SK-N-SH (cell line): ENCODE measurements around the gene AQP1.

Source experiments
- CHD2 ChIP-seq: fragments of 150-350 bp; IDR thresholded peaks from 2 replicates; pipeline ENCODE4 v1.6.1; 2018; ENCODE audit warnings: low read length; ENCODE audit not compliant: partially characterized antibody
- ELF1 ChIP-seq: IDR thresholded peaks from 2 replicates; pipeline ENCODE4 v1.4.0; 2012
- EP300 ChIP-seq, 2 experiments: IDR thresholded peaks; 2 replicates each; pipeline versions ENCODE4 v1.4.0 to v1.6.1; 2012; ENCODE audit warnings: borderline replicate concordance in 1 of 2, low read depth in 1 of 2, low read length in 1 of 2
- EZH2phosphoT487 ChIP-seq: fragments of 200-600 bp; sonication (generic); IDR thresholded peaks from 2 replicates; pipeline ENCODE4 v1.6.1; 2017; ENCODE audit warnings: low read depth, mixed run types, mild to moderate bottlenecking, antibody characterized with exemption, moderate library complexity, borderline replicate concordance
- FOXM1 ChIP-seq: IDR thresholded peaks from 2 replicates; pipeline ENCODE4 v1.4.0; 2012; ENCODE audit warnings: low read depth, mild to moderate bottlenecking
- GABPA ChIP-seq: IDR thresholded peaks from 2 replicates; pipeline ENCODE4 v1.4.0; 2012; ENCODE audit warnings: low read depth, mild to moderate bottlenecking
- POLR2AphosphoS5 ChIP-seq: IDR thresholded peaks from 2 replicates; pipeline ENCODE4 v1.6.1; 2012; ENCODE audit warnings: low read depth, low read length
- RFX5 ChIP-seq: IDR thresholded peaks from 2 replicates; pipeline ENCODE4 v1.6.1; 2012; ENCODE audit warnings: mild to moderate bottlenecking, improper control_type of control experiment, low read length
- RXRA ChIP-seq: IDR thresholded peaks from 2 replicates; pipeline ENCODE4 v1.4.0; 2012; ENCODE audit warnings: low read depth, mild to moderate bottlenecking, borderline replicate concordance
- SMC3 ChIP-seq: IDR thresholded peaks from 2 replicates; pipeline ENCODE4 v1.6.1; 2012; ENCODE audit warnings: low read depth, low read length, improper control_type of control experiment
- TAF1 ChIP-seq: IDR thresholded peaks from 2 replicates; pipeline ENCODE4 v1.6.1; 2012; ENCODE audit warnings: low read depth, mild to moderate bottlenecking, low read length, moderate library complexity, borderline replicate concordance
- YY1 ChIP-seq: IDR thresholded peaks from 2 replicates; pipeline ENCODE4 v1.4.0; 2012; ENCODE audit warnings: low read depth, mild to moderate bottlenecking
- TF ChIP-seq, protein P1 (sequence below): fragments of 200-600 bp; sonication (generic); IDR thresholded peaks from 2 replicates; pipeline ENCODE4 v1.6.1; 2017; ENCODE audit warnings: antibody characterized with exemption, mild to moderate bottlenecking, moderate library complexity
- TF ChIP-seq, protein P2 (sequence below): IDR thresholded peaks from 2 replicates; pipeline ENCODE4 v1.6.1; 2012; ENCODE audit warnings: mild to moderate bottlenecking, low read depth, low read length, moderate library complexity

DNA sequence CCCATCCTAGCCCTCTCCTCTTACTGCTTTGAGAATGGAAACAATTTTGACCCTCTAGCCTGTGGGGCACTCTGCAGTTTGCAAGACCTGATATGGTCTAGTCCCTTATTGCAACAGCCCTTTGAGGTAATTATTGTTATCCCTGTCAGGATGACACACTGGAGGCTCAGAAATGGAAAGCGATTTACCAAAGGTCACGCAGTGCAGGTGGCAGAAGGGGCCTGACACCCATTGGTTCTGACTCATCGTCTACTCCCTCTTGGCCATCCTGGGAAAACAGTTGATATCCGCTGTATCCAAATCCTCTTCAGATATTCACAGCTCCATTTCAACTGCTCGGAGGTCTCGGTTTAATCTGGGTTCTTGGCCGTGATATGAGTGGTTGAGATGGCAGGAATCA, 44.7 kb upstream of the AQP1 start:
- TF ChIP-seq RFX5 = no peak
- TF ChIP-seq TAF1 = no peak
- TF ChIP-seq, protein P1, sequence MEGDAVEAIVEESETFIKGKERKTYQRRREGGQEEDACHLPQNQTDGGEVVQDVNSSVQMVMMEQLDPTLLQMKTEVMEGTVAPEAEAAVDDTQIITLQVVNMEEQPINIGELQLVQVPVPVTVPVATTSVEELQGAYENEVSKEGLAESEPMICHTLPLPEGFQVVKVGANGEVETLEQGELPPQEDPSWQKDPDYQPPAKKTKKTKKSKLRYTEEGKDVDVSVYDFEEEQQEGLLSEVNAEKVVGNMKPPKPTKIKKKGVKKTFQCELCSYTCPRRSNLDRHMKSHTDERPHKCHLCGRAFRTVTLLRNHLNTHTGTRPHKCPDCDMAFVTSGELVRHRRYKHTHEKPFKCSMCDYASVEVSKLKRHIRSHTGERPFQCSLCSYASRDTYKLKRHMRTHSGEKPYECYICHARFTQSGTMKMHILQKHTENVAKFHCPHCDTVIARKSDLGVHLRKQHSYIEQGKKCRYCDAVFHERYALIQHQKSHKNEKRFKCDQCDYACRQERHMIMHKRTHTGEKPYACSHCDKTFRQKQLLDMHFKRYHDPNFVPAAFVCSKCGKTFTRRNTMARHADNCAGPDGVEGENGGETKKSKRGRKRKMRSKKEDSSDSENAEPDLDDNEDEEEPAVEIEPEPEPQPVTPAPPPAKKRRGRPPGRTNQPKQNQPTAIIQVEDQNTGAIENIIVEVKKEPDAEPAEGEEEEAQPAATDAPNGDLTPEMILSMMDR = no peak
- TF ChIP-seq FOXM1 = no peak
- no peak for TF ChIP-seq GABPA
- no peak for TF ChIP-seq SMC3
- no peak for TF ChIP-seq POLR2AphosphoS5
- TF ChIP-seq CHD2 = no peak
- TF ChIP-seq EZH2phosphoT487 = no peak
- TF ChIP-seq EP300 (IDR thresholded peaks at IDR 0.05; ENCODE audit: borderline replicate concordance in 1 of 2, low read depth in 1 of 2, low read length in 1 of 2) = no peak
- no peak for TF ChIP-seq ELF1
- TF ChIP-seq, protein P2, sequence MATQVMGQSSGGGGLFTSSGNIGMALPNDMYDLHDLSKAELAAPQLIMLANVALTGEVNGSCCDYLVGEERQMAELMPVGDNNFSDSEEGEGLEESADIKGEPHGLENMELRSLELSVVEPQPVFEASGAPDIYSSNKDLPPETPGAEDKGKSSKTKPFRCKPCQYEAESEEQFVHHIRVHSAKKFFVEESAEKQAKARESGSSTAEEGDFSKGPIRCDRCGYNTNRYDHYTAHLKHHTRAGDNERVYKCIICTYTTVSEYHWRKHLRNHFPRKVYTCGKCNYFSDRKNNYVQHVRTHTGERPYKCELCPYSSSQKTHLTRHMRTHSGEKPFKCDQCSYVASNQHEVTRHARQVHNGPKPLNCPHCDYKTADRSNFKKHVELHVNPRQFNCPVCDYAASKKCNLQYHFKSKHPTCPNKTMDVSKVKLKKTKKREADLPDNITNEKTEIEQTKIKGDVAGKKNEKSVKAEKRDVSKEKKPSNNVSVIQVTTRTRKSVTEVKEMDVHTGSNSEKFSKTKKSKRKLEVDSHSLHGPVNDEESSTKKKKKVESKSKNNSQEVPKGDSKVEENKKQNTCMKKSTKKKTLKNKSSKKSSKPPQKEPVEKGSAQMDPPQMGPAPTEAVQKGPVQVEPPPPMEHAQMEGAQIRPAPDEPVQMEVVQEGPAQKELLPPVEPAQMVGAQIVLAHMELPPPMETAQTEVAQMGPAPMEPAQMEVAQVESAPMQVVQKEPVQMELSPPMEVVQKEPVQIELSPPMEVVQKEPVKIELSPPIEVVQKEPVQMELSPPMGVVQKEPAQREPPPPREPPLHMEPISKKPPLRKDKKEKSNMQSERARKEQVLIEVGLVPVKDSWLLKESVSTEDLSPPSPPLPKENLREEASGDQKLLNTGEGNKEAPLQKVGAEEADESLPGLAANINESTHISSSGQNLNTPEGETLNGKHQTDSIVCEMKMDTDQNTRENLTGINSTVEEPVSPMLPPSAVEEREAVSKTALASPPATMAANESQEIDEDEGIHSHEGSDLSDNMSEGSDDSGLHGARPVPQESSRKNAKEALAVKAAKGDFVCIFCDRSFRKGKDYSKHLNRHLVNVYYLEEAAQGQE = no peak
- no peak for TF ChIP-seq RXRA
- TF ChIP-seq YY1 = no peak
